ENCODE results near the gene OR5AP2.
"Not testable (repeated sequence)": the region's sequence is repeated elsewhere in the genome, so short reads cannot be mapped to it uniquely, and the experiment has no call there.

The OR5AP2 gene

DNA sequence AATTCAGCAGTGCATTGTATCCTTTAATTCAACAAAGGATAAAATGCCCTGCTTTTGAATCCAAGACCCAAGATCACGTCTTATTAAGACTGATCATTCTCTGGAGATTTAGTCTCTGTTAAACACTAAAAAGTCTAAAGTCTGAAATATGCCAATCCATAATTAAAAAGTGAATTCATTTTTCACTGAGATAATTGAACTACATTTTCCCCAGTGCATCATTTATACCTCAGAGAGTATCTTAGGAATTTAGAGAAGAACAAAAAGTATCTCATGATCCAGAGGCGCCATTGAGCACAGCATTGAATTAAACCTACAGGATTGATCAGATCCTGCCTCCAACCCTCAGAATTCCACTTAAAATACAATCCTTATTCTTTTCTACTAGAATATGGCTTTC lies 5.4 kb downstream of the OR5AP2 start:
- DNase-seq (ENCODE audit: low read depth), result no peak
- no peak for TF ChIP-seq CTCF (IDR thresholded peaks at IDR 0.05; ENCODE audit: control insufficient read depth, extremely low read depth, insufficient read depth)
- no peak overlapping the region for H3K4me3 ChIP-seq (ENCODE audit: low read depth, low read length)

DNA sequence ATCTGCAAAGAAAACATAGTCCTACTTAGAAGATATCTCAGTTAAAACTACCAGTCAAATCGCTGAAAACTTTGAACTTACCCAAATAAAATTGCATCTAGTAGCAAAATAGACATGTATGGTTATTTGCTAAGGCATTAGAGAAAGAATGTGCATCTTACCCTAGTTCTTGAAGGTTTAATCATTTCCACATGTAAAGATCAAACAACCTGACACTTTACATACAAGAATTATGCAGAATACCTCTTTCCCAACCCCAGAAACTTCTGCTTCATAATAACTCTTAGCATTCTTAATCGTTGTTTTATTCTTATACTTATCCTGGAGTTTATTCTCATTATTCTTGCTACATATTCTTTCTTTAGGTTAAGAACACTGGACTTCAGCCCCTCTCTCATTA lies 9.9 kb downstream of the OR5AP2 start:
- H3K4me3 ChIP-seq (ENCODE audit: low read depth, low read length), result no peak overlapping the region
- no peak for TF ChIP-seq CTCF (IDR thresholded peaks at IDR 0.05; ENCODE audit: control insufficient read depth, extremely low read depth, insufficient read depth)
- no peak for DNase-seq (ENCODE audit: low read depth)

GRCh38 chr11:56625946-56626345 lies 16.3 kb downstream of the OR5AP2 start:
- no peak overlapping the region for H3K4me3 ChIP-seq (ENCODE audit: low read depth, low read length)
- no peak for DNase-seq (ENCODE audit: low read depth)
- no peak for TF ChIP-seq CTCF (IDR thresholded peaks at IDR 0.05; ENCODE audit: control insufficient read depth, extremely low read depth, insufficient read depth)

- TF ChIP-seq CTCF (IDR thresholded peaks at IDR 0.05; ENCODE audit: control insufficient read depth, extremely low read depth, insufficient read depth), result peak; percentile 48
- no peak overlapping the region for H3K4me3 ChIP-seq (ENCODE audit: low read depth, low read length)
- DNase-seq (ENCODE audit: low read depth), result peak; percentile 48
Measured at GRCh38 chr11:56624661-56625110, 17.6 kb downstream of the OR5AP2 start.

DNA sequence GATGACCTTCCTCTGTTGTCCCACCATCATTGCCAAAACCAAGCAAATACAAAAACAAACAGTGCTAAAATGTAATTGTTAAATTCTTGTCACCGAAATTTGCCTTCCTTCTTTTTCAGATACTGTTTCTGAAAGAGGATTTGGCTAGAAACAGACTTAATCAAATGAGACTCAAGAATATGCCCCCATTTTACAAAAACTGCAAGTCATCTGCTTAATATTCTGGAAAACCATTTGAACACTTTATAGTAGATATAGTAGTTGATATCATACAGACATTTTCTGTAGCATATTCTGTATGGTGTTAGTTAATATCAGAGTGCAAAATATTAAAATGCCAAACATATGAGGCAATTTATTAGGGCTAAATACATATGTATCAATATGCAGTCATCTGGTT lies 31.1 kb downstream of the OR5AP2 start:
- H3K4me3 ChIP-seq (ENCODE audit: low read depth, low read length), result no peak overlapping the region
- no peak for DNase-seq (ENCODE audit: low read depth)
- no peak for TF ChIP-seq CTCF (IDR thresholded peaks at IDR 0.05; ENCODE audit: control insufficient read depth, extremely low read depth, insufficient read depth)

- not testable (repeated sequence) for H3K4me3 ChIP-seq (ENCODE audit: low read depth, low read length)
Measured at GRCh38 chr11:56592088-56592717, 50.0 kb downstream of the OR5AP2 start.

More at GRCh38 chr11:56592088-56592717, 50.0 kb downstream of the OR5AP2 start:
- not testable (repeated sequence) for DNase-seq (ENCODE audit: low read depth)
